HepG2 (cell line): ENCODE results near the gene TMEM45A.

Experiments used
- CHCHD3 ChIP-seq: sonication (generic); formaldehyde crosslinking; IDR thresholded peaks from 2 replicates; pipeline ENCODE4 v1.8.0; 2022; ENCODE audit warnings: mild to moderate bottlenecking, missing genetic modification reagents, moderate library complexity
- DBP ChIP-seq: sonication (generic); formaldehyde crosslinking; IDR thresholded peaks from 2 replicates; pipeline ENCODE4 v1.4.0; 2020; ENCODE audit warnings: missing genetic modification reagents; ENCODE audit errors: not compliant biosample characterization
- ETV6 ChIP-seq: sonication (generic); formaldehyde crosslinking; conservative IDR thresholded peaks from 2 replicates; pipeline ENCODE4 v1.4.0; 2020; ENCODE audit warnings: missing genetic modification reagents
- HIVEP1 ChIP-seq: sonication (generic); formaldehyde crosslinking; IDR thresholded peaks from 2 replicates; pipeline ENCODE4 v1.4.0; 2020; ENCODE audit warnings: mild to moderate bottlenecking, missing genetic modification reagents
- ZNF740 ChIP-seq: sonication (generic); formaldehyde crosslinking; IDR thresholded peaks from 2 replicates; pipeline ENCODE4 v1.4.0; 2020; ENCODE audit warnings: missing genetic modification reagents

DNA sequence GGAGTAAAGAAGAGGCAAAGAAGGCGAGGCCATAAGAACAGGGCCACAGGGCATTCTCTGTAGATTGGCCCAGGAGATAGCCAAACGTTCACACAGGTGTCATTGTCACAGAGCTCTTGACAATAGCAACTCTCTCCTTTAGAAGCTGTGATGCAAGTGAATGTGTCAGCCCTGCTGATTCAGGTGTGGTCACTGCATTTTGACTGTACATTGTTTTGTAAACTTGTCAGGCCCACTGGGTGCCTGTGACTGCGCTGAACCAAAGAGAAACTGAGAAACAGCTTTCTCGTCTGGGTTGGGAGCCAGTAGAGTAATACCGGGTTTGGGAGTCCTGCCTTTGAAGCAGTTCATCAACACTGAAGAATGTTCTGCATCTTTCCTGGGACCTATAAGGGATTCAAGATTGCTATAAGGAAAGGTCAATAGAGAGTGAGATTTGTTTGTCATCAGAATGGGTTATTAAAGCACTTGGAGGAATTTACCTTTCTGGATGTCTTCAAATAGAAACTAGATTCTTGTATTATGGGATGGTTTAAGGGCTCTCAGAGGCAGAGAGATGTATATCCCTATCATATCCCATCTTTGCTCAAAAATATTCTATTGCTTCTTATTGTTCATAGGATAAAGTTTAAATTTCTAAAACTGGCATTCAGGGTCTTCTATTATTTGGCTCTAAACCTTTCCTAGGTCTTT lies 45.4 kb downstream of the TMEM45A start:
- TF ChIP-seq ETV6 (CRISPR knock-in tag): no peak
- TF ChIP-seq HIVEP1 (CRISPR knock-in tag): no peak
- TF ChIP-seq CHCHD3 (CRISPR knock-in tag): no peak
- no peak for TF ChIP-seq ZNF740 (CRISPR knock-in tag)
- TF ChIP-seq DBP (CRISPR knock-in tag): no peak
